ENCODE data around the gene SMU1.

- TF ChIP-seq CTCF (IDR thresholded peaks at IDR 0.05) (no peak), POLR2A (IDR thresholded peaks at IDR 0.05) (no peak)
Measured at GRCh38 chr9:33042473-33042872, 34.0 kb downstream of the SMU1 start.
